Erythroblast (primary cell): ENCODE data around the gene SLC23A2.
"Not testable (repeated sequence)": the region's sequence is repeated elsewhere in the genome, so short reads cannot be mapped to it uniquely, and the experiment has no call there.

Experiments used
- DNase-seq, 2 experiments: peaks; one replicate each; lab custom pipeline; 2025; lab: John Stamatoyannopoulos, UW
- GATA1 ChIP-seq: IDR thresholded peaks from 2 replicates; pipeline ENCODE4 v1.6.1; 2011; ENCODE audit warnings: low read depth, mild to moderate bottlenecking, control low read depth, low read length, moderate library complexity
- POLR2A ChIP-seq: IDR thresholded peaks from 2 replicates; pipeline ENCODE4 v1.6.1; 2011; ENCODE audit warnings: mild to moderate bottlenecking, low read length

SLC23A2 gene

GRCh38 chr20:4925842-4926530 lies 75.3 kb downstream of the SLC23A2 start:
- no peak for DNase-seq
- TF ChIP-seq GATA1 (no peak), POLR2A (no peak)

- TF ChIP-seq POLR2A (no peak), GATA1 (no peak)
- DNase-seq = no peak
Measured at GRCh38 chr20:4924446-4924845, 76.9 kb downstream of the SLC23A2 start.

DNA sequence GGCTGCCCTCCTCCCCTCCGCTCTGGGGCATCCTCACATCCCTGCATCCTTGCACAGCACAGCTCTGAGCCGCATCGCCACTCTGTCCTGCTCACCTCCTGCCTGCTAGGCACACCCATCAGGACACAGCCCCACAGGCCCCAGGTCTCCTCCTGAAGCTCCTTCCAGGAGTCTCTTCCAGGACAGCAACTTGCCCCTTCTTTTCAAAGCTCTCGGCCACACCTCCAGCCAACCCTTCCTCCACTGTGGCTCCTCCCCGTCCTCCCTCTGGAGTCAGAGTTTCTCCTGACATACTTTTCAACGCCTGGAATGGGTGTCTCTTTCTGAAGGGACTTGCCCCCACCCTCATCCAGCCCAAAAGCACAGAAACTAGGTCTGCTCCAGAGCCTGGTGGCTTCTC lies 77.3 kb downstream of the SLC23A2 start:
- no peak for TF ChIP-seq GATA1
- no peak for DNase-seq

GRCh38 chr20:4922186-4922585 lies 79.1 kb downstream of the SLC23A2 start:
- no peak for DNase-seq
- TF ChIP-seq POLR2A (no peak), GATA1 (no peak)

DNA sequence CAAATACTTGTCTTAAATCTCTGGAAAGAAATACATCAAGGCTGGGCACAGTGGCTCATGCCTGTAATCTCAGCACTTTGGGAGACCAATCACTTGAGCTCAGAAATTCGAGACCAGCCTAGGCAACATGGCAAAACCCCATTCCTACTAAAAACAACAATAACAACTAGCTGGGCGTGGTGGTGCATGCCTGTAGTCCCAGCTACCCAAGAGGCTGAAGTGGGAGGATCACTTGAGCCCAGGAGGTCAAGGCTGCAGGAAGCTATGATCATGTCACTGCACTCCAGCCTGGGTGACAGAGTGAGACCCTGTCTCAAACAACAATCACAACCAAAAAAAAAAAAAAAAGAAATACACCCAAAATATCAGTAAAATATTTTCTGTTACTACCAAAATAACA lies 80.0 kb downstream of the SLC23A2 start:
- not testable (repeated sequence) for DNase-seq

DNA sequence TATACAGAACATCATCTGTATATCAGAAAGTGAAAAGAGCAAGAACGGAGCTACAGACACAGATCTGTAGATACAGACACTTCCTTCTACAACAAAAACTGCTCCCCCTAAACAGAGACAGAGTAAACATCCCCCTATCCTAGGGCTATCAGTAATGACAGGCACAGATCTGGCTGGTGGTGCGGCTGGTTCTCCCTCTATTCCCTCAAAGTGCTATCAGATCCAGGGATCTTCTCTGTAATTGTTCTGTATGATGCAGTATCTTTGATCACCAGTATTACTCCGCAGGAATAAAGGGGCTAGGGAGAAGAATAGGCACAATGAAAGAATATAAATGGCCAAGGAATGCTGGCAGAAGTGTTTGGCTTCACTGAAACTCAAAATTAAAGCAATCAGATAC lies 80.7 kb downstream of the SLC23A2 start:
- TF ChIP-seq GATA1 = no peak
- DNase-seq = no peak

GRCh38 chr20:4920131-4920530 lies 81.2 kb downstream of the SLC23A2 start:
- no peak for TF ChIP-seq GATA1
- no peak for TF ChIP-seq POLR2A
- DNase-seq = no peak

- DNase-seq = no peak
- TF ChIP-seq GATA1 (no peak), POLR2A (no peak)
Measured at GRCh38 chr20:4919047-4919704, 82.1 kb downstream of the SLC23A2 start.

DNA sequence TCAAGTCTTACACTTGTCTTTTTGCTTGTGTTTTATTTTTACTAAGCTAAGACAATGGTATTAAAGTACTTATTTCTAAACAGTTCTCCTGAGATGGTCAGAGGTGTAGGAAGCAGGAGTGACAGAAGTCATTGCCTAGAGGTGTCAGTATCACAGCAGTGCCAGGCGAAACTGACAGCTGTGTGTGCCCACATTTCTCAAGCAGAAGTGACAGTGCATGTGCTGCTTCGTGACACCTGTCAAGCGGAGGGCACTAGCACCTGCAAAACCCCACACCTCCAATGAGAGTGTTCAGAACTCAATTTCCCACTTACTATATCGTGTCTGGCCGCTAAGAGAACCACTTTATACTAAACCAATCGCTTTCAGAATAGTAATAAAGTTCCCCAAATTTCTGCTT lies 82.8 kb downstream of the SLC23A2 start:
- no peak for DNase-seq
- TF ChIP-seq GATA1 (no peak), POLR2A (no peak)

GRCh38 chr20:4916971-4917881 lies 84.1 kb downstream of the SLC23A2 start:
- no peak for DNase-seq
- TF ChIP-seq POLR2A (no peak), GATA1 (no peak)

- TF ChIP-seq POLR2A (no peak), GATA1 (no peak)
- DNase-seq = no peak
Measured at GRCh38 chr20:4913147-4913546, 88.2 kb downstream of the SLC23A2 start.

DNA sequence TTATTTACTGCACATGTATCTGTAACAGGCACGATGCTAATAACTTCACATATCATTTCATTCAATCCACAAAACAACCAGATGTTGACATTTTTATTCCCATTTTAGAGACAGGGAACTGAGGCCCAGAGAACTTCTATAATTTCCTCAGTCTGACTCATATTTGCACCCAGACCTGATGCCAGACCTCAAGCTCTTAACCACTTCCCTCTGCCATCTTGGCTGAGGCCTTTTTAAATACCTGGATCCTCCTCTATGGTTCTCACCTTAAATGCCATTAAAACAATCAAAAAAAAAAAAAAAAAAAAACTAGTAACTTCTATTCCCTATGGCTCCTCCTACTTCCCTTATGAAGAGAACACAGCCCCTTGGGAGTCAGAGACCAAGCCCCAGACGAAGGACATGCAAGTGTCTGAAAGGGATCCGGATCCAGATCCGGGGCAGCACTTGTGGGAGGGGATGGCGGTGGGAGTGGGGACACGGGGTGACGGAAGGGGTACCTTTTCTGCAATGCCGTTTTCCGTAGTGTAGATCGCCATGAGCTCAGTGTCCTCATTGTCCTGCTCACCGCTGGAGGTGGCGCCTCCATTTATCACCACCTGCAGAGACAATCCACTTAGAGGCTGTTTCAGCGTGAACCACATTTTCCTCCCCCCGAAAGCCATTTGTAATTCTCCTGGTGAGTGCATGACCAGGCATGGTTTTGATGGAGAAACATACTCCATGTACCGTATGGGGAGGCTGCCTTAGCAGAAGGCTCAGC lies 88.7 kb downstream of the SLC23A2 start:
- no peak for TF ChIP-seq POLR2A
- no peak for TF ChIP-seq GATA1
- no peak for DNase-seq

GRCh38 chr20:4910951-4911350 lies 90.4 kb downstream of the SLC23A2 start:
- TF ChIP-seq POLR2A = no peak
- TF ChIP-seq GATA1 = no peak
- DNase-seq = no peak

DNA sequence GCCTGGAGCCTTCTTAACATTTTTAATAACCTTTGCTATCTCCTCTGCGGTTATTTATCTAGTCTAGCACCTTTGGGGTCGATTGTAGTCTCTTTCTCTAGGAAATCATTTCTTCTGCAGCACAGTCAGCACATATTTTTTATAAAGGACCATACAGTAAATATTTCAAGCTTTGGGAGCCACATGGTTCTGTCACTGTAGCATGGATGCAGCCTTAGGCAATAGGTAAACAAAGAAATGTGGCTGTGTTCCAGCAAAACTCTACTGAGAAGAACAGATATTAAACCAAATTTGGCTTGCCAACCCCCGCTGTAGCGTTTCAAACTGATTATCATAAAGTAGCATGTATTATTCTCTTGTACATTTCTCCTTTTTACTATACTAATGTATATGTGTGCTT lies 95.7 kb downstream of the SLC23A2 start:
- TF ChIP-seq POLR2A (no peak), GATA1 (no peak)
- DNase-seq = no peak
